ENCODE data around the gene SKI.
"Not testable (repeated sequence)": the region's sequence is repeated elsewhere in the genome, so short reads cannot be mapped to it uniquely, and the experiment has no call there.

The SKI gene

GRCh38 chr1:2279817-2280216 is 51.7 kb downstream of the SKI start:
- no peak for DNase-seq

GRCh38 chr1:2282556-2283270 is 54.6 kb downstream of the SKI start:
- DNase-seq = no peak

DNA sequence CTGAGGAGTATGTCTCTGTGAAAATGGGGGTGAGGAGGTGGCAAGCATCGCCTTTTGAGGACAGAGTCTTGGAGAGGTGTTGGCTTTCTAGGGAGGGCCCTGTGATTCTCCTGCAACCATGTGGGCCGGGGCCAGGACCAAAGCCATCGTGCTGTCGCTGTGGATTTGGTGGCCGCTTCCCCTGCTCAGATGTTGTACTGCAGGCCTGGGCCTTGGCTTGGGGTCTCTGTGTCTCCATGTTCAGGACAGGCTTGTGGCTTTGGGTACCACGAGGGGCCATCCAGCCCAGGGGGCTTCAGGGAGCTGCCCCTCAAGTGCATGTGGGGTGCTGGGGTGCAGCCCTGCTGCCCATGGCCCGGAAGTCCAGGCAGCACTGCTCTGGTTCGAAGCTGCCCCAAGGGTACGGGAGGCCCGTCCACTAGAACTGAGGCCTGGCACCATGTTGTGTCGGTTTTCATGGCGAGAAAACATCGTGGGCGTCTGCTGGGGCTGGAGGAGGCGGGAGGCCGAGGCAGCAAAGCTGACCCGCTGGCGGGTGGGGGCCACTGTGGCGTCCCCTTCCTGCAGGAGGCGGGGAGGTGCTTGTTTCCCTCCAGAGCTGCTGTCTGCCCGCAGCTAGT is 55.4 kb downstream of the SKI start:
- no peak for DNase-seq

DNA sequence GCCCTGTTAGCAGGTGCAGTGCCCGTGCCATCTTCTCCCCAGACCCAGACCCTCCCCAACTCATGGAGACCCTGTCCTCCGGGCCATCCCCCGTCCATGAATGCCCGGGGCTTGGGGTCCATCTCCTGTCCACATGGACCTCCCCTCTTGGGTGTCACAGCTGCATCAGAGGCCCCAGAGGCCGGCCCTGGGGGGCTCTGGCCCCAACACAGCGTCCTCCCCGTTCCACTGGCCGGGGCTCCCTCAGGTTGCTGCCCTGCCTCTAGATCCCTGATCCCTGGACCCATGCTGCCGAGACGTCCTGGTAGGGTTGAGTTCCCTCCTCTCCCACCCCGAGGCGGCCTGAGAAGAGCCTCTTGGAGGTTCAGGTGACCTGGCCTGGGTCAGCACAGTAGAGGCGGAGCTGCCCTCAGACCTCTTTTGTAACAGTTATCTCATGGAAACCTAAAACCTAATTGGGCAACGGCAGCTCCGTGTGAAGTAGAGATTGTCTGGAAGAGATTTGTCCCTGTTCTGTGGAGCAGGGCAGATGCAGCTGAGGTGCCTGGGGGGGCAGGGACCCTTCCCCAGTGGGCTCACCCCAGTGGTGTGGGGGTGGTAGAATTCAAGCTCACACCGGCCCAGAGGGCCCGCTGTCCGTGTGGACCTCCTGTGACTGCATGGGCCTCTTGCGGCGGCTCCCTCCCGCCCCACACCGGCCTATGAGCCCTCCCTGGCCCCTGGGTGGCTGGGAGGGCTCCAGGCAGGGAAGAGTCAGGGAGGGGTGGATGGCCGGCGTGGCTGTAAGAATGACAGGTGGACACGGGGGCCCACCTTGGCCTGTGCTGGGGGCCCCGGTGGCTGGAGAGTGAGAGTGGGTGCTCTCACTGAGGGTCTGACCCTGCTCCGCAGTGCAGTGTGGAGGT is 56.1 kb downstream of the SKI start:
- DNase-seq = no peak

DNA sequence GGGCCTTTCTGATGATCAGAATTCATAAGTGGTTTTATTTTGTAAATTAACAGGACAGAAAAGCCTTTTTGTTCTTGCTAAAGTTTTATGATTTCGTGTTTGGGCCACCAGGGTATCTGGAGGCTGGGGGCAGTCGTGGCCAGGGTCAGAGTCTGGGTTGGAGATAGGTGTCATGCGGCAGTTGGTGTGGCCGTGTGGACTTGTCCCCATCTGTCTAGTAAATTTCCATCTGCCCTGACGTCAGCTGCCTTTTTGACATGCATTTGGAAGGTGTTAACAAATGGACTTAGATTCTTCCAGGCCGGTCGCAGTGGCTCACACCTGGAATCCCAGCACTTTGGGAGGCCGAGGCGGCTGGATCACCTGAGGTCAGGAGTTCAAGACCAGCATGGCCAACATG is 56.8 kb downstream of the SKI start:
- DNase-seq = no peak

DNA sequence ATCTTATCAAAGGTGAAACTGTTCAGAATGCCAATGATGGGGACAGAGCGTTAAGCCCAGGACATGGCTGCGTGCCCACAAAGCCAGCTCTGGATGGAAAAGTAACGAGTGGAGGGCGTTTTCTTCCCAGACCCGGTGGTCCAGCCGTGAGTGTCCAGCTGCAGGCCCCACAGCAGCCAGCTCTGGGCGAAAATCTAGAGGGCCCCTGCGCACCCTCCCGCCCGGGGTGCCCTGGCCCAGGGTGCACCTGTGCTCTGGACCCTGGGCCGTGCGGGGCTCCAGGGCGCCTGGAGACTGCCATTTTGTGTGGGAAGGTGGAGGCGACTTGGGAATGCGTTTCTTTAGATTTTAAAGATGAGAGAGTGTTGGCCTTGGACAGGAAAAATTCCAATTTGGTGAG is 58.8 kb downstream of the SKI start:
- DNase-seq = no peak

- no peak for DNase-seq
Observed at GRCh38 chr1:2287649-2288048, 59.5 kb downstream of the SKI start.

GRCh38 chr1:2288311-2288710 is 60.2 kb downstream of the SKI start:
- DNase-seq = no peak

DNA sequence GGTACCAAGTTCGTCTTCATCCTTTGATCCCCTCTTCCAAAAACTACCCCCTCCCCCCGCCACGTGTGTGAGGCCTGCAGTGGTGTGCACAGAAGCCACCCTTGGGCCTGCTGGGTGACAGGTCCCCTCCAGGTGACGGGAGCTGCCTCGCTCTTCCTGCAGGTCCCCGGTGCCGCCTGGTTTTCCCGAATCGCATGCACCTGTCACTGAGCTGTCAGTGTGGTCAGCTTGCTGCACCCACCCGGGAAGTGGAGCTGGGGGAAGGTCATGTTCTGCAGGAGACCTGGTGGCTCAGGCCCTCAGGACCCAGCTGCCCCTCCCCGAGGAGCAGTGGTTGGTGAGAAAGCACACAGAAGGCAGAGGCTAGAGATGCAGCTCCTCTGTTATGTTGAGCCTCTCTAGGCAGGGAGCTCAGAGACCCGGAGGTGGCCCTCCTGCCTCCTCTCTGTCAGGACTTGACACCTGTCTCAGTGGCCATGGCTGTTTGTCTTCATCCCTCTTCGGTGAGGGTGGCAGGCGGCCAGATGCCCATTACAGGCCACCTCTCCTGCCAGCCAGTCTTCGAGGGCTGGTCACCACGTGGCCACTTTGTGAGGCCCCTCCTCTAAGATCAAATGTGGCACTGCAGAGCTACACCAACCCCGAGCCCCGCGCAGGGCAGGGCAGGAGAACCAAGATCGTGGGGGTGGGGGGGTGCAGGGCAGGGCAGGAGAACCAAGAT is 60.9 kb downstream of the SKI start:
- no peak for DNase-seq

DNA sequence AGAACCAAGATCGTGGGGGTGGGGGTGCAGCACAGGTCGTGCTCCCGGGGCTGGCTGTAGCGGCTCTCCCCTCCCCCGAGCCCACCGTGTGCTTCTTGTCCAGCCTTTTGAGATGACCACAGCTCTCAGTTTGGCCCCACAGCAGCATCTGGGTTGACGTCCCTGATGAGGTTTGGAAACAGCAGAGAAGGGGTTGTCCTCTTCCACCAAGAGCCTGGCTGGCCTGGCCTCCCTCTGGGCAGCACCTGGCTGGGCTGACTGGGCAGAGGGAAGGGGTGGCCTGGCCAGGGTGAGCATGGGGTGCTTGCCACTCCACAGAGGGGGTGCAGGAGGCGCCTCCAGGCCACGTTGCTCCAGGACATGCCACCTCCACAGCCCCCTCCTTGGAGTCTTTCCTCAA is 61.5 kb downstream of the SKI start:
- DNase-seq = no peak

- no peak for DNase-seq
Observed at GRCh38 chr1:2290171-2290578, 62.1 kb downstream of the SKI start.

DNA sequence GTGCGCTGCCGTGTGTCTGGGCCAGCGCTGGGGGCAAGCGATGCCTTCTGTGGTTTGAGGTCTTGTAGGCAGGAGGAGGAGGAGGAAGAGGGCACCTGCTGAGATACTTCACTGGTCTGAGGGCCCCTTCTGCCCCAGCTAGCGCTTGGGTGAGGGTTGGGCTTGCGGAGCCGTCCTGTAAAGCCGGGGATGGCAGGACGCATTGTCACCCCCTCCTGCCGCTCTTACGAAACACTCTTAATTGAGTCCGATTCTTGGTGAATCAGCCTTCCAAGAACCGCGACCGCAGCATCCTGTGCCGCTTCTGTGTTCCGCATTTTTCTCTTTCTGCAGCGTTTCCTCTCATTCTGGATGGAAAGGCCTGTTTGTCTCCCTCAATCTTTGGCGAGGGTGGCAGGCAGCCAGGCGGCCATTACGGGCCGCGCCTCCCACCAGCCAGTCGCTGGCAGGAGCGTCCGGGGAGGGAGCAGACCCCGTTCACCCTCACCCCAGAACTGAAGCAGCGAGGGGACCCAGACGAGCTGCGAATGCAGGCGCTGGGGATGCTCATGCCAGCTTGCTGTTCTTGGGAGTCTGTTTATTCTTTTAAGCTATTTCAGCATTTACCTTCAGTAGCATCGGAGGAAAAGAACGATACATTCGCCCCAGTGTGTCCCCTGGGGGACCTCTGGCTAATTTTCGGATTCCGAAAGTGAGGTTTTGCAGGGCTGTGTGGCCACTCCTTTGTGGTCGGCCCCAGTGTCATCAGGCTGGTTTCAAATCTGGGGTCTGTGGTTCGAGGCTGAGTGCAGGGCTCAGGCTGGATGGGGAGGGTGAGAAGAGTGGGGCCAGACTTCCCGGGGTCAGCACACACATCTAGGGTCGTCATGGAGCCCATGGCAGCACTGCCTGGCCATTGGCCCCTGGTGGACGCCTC is 62.7 kb downstream of the SKI start:
- DNase-seq = peak; percentile 89

GRCh38 chr1:2291577-2291976 is 63.5 kb downstream of the SKI start:
- no peak for DNase-seq

DNA sequence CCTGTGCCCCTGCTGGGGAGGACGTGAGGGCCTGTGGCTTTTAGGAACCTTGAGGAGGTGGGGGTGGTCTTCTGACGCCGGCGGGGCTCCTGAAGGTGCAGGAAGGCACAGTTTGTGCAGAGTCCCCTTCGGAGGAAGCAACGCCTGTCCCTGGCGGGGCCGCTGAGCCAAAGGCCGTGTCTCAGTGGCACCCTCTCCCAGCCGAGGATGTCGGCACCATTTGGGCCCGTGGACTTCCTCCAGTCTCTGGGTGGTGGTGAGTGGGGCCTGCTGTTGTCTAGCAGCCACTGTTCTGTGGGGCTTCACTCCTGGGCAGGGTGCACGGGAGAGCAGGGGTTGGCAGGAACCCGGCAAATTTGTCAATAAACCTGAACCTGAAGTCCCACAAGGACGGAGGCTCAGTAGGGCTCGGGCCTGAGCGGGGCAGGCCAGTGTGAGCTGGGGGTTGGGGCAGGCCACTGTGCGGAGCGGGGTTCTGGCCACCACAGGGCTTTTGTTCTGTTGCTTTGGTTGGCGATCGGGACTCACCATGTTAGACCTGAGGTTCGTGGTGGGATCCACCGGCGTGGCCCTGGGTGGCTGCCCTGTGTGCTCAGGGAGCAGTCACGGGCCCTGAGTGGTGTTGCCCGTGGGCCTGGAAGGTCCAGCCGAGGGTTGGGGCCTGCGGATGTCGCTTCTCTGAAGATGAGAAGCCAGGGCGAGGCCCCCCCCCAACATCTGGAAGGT is 64.8 kb downstream of the SKI start:
- DNase-seq = no peak

DNA sequence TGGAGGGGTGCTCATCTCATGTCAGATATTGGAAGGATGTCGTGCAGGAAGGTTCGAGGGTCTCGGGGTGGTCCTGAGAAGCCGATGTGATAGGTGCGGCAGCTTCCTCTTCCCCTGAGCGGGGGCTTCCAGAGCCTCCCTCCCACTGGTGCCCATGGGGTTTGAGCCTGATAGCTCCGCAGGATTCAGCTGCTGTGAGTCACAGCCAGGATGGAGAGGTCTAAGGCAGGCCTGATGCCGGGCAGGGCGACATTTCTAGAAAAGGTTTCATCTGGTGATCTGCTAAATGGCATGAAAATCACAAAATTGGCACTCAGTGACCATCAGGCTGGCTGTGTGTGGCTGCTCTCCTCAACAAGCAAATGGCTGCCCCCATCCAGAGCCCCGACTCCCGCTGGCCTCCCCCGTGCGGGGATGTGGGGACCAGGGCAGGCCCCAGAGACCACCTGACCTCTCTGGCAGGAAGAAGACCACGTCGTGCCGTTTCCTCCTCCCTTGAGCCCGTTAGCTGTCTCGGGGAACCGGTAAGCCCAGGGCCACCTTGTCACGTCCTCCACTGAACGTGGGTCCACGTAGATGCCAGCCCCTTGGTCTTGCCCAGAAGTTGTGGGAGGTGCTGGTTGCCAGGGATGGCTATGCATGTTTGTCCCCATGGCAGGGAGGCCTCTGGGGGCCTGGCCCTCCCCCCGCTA is 66.1 kb downstream of the SKI start:
- DNase-seq = no peak

DNA sequence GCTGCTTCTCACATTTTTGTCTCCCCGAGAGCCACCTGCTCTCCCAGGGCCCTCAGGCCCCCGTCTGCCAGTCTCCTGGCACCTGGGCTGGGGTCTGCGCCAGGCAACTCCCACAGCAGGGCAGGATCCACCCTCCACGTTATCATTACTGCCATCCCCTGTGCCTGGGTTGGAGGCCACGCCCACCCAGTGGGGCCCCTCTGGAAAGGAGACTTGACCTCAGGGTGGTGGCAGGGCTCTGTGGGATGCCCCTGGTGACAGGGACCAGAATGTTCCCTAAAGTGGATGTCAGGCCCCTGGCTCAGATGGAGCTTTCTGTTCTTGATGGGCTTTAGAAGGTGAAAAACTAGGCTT is 66.6 kb downstream of the SKI start:
- DNase-seq = no peak

DNA sequence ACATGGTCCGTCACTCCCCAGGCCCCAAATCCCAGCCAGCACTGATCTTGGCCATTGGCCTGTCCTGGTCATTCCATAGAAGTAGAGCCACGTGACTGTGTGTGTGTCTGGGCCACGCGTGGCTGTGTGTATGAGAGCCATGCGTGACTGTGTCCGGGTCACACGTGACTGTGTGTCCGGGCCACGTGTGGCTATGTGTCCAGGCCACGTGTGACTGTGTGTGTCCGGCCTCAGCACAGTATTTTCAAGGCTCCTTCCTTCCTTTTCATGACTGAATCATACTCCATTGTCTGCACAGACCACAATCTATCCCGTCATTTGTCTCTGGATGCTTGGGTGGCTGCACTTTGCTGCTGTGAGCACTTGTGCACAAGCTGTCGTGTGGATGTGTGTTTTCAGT is 67.4 kb downstream of the SKI start:
- DNase-seq = no peak

DNA sequence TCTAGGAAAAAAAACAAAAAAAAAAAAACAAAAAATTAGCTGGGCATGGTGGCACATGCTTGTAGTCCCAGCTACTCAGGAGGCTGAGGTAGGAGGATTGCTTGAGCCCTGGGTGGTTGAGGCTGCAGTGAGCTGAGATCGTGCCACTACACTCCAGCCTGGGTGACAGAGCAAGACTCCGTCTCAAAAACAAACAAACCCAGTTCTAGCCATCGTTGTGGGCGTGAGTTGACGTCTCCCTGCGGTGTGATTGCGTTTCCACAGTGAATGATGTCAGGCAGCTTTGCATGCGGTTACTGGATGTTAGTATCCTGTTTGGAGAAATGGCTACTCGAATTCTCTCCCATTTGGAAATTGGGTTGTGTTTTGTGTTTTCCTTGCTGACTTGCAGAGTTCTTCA is 68.1 kb downstream of the SKI start:
- not testable (repeated sequence) for DNase-seq

DNA sequence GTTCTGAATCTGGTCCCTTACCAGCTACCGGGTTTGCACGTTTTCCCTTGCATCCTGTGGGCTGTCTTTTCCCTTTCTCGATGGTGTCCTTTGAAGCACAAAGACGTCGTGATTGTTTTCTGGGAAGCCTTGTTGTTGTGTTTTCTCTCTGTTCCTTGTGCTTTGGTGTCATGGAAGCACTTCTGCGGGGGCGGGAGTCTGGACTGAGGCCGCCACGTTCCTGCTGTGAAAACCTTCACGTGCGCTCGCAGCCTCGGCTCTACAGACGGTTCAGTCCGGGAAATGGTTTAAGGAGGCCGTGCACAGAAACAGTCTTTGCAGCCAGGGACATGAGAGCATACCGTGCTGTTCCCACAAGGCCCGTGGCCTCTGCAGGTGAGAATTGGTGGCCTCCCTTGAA is 68.5 kb downstream of the SKI start:
- no peak for DNase-seq

DNA sequence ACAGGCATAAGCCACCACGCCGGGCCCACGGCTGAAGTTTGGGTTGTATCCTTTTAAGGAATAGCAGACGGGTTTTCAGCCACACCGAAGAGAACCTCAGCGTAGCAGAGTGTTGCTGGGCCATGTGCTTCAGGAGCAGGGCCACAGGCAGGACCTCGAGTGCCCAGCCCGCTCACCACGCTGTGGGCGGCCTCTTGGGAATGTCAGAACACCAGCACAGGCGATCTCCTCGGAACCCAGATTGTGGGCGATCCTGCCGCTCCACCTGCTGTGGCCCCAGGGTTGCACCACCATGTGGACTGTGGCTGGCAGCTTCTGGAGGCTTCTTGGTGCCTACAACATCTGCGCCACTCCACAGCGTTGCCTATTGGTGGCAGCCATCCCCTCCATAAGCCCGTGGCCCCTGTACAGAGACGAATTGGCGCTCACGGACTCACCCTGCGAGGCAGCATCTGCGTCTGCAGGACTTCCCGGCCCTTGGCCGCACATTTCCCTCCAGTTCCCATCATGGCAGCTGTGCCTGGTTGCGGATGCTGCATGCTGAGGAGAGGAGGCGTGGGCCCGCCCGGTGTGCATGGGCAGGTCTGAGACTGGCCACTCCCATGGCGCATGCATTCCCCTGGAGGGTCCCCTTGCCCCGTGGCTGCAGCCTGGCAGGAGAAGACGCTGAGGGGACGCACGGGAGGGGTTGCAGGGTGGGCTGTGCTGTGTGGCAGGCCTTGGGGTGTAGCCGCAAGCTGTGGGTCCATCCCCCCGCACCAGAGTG is 69.3 kb downstream of the SKI start:
- no peak for DNase-seq

All from activated CD8-positive, alpha-beta memory T cell treated with anti-CD3 and anti-CD28 coated beads for 24 hours (primary cell).